GM21576 (cell line): ENCODE data around the gene OVOL1.
"Not testable (repeated sequence)": the region's sequence is repeated elsewhere in the genome, so short reads cannot be mapped to it uniquely, and the experiment has no call there.

Source experiments
- ATAC-seq: cut with Tn5 transposase; IDR thresholded peaks from one replicate; pipeline ENCODE4 v1.9.1; 2021; ENCODE audit warnings: mild to moderate bottlenecking, moderate library complexity; ENCODE audit not compliant: unreplicated experiment

OVOL1 gene

GRCh38 chr11:65786786-65787636 is at the start of gene OVOL1:
OVOL1 (plus strand) TSS chr11:65787063; CDS start chr11:65787374, 311 bp downstream.
- ATAC-seq = no peak

- ATAC-seq = no peak
Measured at GRCh38 chr11:65739022-65739421, 47.8 kb upstream of the OVOL1 start.

GRCh38 chr11:65741185-65741584 is 45.7 kb upstream of the OVOL1 start:
- no peak for ATAC-seq

GRCh38 chr11:65742353-65742752 is 44.5 kb upstream of the OVOL1 start:
- ATAC-seq = no peak

GRCh38 chr11:65743681-65744025 is 43.2 kb upstream of the OVOL1 start:
- no peak for ATAC-seq

- ATAC-seq = no peak
Measured at GRCh38 chr11:65744026-65744698, 42.7 kb upstream of the OVOL1 start.

- no peak for ATAC-seq
Measured at GRCh38 chr11:65744699-65745042, 42.2 kb upstream of the OVOL1 start.

GRCh38 chr11:65745049-65745448 is 41.8 kb upstream of the OVOL1 start:
- ATAC-seq = no peak

GRCh38 chr11:65762169-65762568 is 24.7 kb upstream of the OVOL1 start:
- ATAC-seq = not testable (repeated sequence)

GRCh38 chr11:65762816-65763215 is 24.0 kb upstream of the OVOL1 start:
- not testable (repeated sequence) for ATAC-seq

- ATAC-seq = no peak
Measured at GRCh38 chr11:65764434-65764833, 22.4 kb upstream of the OVOL1 start.

GRCh38 chr11:65766535-65766934 is 20.3 kb upstream of the OVOL1 start:
- ATAC-seq = no peak

GRCh38 chr11:65767406-65767805 is 19.5 kb upstream of the OVOL1 start:
- ATAC-seq = no peak

GRCh38 chr11:65767806-65768205 is 19.1 kb upstream of the OVOL1 start:
- not testable (repeated sequence) for ATAC-seq

GRCh38 chr11:65770951-65771567 is 15.8 kb upstream of the OVOL1 start:
- no peak for ATAC-seq

- no peak for ATAC-seq
Measured at GRCh38 chr11:65771589-65772112, 15.2 kb upstream of the OVOL1 start.

GRCh38 chr11:65773784-65774411 is 13.0 kb upstream of the OVOL1 start:
- no peak for ATAC-seq

GRCh38 chr11:65774525-65775306 is 12.1 kb upstream of the OVOL1 start:
- ATAC-seq = no peak

GRCh38 chr11:65776196-65776595 is 10.7 kb upstream of the OVOL1 start:
- no peak for ATAC-seq

GRCh38 chr11:65776710-65777141 is 10.1 kb upstream of the OVOL1 start:
- ATAC-seq = no peak
